GM18505 (cell line): Measurements from ENCODE around the gene WWC2.

Source experiments
- ATAC-seq: cut with Tn5 transposase; IDR thresholded peaks from one replicate; pipeline ENCODE4 v1.9.1; 2021; ENCODE audit not compliant: unreplicated experiment
- POLR2A ChIP-seq: IDR thresholded peaks from 4 replicates; pipeline ENCODE4 v1.6.1; 2011; ENCODE audit warnings: borderline replicate concordance; ENCODE audit not compliant: insufficient read depth, insufficient read length; ENCODE audit errors: extremely low read depth

The WWC2 gene

GRCh38 chr4:183153190-183153916, 54.3 kb downstream of the WWC2 start:
- no peak for TF ChIP-seq POLR2A
- no peak for ATAC-seq

- no peak for ATAC-seq
- no peak for TF ChIP-seq POLR2A
Observed at GRCh38 chr4:183154701-183155391, 55.8 kb downstream of the WWC2 start.

GRCh38 chr4:183155450-183156184, 56.6 kb downstream of the WWC2 start:
- no peak for ATAC-seq
- TF ChIP-seq POLR2A: no peak

GRCh38 chr4:183157215-183157614, 58.2 kb downstream of the WWC2 start:
- no peak for ATAC-seq

GRCh38 chr4:183158062-183158461, 59.0 kb downstream of the WWC2 start:
- no peak for ATAC-seq
- no peak for TF ChIP-seq POLR2A

More at GRCh38 chr4:183157215-183157614, 58.2 kb downstream of the WWC2 start:
- no peak for TF ChIP-seq POLR2A

GRCh38 chr4:183161630-183162029, 62.6 kb downstream of the WWC2 start:
- ATAC-seq: no peak
- no peak for TF ChIP-seq POLR2A

GRCh38 chr4:183163135-183163534, 64.1 kb downstream of the WWC2 start:
- no peak for TF ChIP-seq POLR2A
- no peak for ATAC-seq

- no peak for TF ChIP-seq POLR2A
- ATAC-seq: no peak
Observed at GRCh38 chr4:183164963-183165362, 65.9 kb downstream of the WWC2 start.

GRCh38 chr4:183165376-183165775, 66.3 kb downstream of the WWC2 start:
- no peak for ATAC-seq
- TF ChIP-seq POLR2A: no peak

- ATAC-seq: no peak
- no peak for TF ChIP-seq POLR2A
Observed at GRCh38 chr4:183170894-183171293, 71.8 kb downstream of the WWC2 start.

- no peak for ATAC-seq
Observed at GRCh38 chr4:183171484-183172267, 72.6 kb downstream of the WWC2 start.

GRCh38 chr4:183172881-183173280, 73.8 kb downstream of the WWC2 start:
- TF ChIP-seq POLR2A: no peak
- ATAC-seq: no peak

More at GRCh38 chr4:183171484-183172267, 72.6 kb downstream of the WWC2 start:
- TF ChIP-seq POLR2A: no peak
